ENCODE data around the gene CCNY.

Gene CCNY

GRCh38 chr10:35471435-35471834 is 135.1 kb downstream of the CCNY start:
- Histone ChIP-seq H3K4me3 (ENCODE audit: severe bottlenecking) (no peak overlapping the region), H3K4me1 (ENCODE audit: insufficient read depth, poor library complexity, severe bottlenecking) (no peaks in the 10 kb centered on the region), H3K27me3 (ENCODE audit: insufficient read depth, poor library complexity, severe bottlenecking) (no peaks in the 10 kb centered on the region), H3K9me3 (ENCODE audit: severe bottlenecking) (no peaks in the 10 kb centered on the region), H3K27ac (ENCODE audit: poor library complexity, severe bottlenecking) (no peak overlapping the region), H3K36me3 (ENCODE audit: low read depth) (no peaks in the 10 kb centered on the region)
- TF ChIP-seq CTCF (IDR thresholded peaks at IDR 0.05; ENCODE audit: poor library complexity, severe bottlenecking): no peak
- ATAC-seq (ENCODE audit: low read depth) (no peak), DNase-seq (ENCODE audit: low spot score) (no peak)

- DNase-seq (ENCODE audit: low spot score): no peak
- Histone ChIP-seq H3K4me1 (ENCODE audit: insufficient read depth, poor library complexity, severe bottlenecking) (no peaks in the 10 kb centered on the region), H3K4me3 (ENCODE audit: severe bottlenecking) (no peak overlapping the region), H3K36me3 (ENCODE audit: low read depth) (peaks cover 11% of the 10 kb centered on the region), H3K27me3 (ENCODE audit: insufficient read depth, poor library complexity, severe bottlenecking) (no peaks in the 10 kb centered on the region), H3K9me3 (ENCODE audit: severe bottlenecking) (no peaks in the 10 kb centered on the region), H3K27ac (ENCODE audit: poor library complexity, severe bottlenecking) (no peak overlapping the region)
- TF ChIP-seq CTCF (IDR thresholded peaks at IDR 0.05; ENCODE audit: poor library complexity, severe bottlenecking): no peak
- no peak; the same call in 2 of the 3 replicates for ATAC-seq (ENCODE audit: low read depth)
These were observed 143.8 kb downstream of the CCNY start for GRCh38 chr10:35480142-35480541.

- H3K27me3 ChIP-seq (ENCODE audit: insufficient read depth, poor library complexity, severe bottlenecking): no peaks in the 10 kb centered on the region
- H3K27ac ChIP-seq (ENCODE audit: poor library complexity, severe bottlenecking): no peak overlapping the region
- ATAC-seq (ENCODE audit: low read depth) (no peak), DNase-seq (ENCODE audit: low spot score) (no peak)
- H3K4me1 ChIP-seq (ENCODE audit: insufficient read depth, poor library complexity, severe bottlenecking): no peaks in the 10 kb centered on the region
- H3K4me3 ChIP-seq (ENCODE audit: severe bottlenecking): no peak overlapping the region
- H3K36me3 ChIP-seq (ENCODE audit: low read depth): peaks cover 11% of the 10 kb centered on the region
- TF ChIP-seq CTCF (IDR thresholded peaks at IDR 0.05; ENCODE audit: poor library complexity, severe bottlenecking): no peak
- no peaks in the 10 kb centered on the region for H3K9me3 ChIP-seq (ENCODE audit: severe bottlenecking)
These were observed 145.1 kb downstream of the CCNY start for GRCh38 chr10:35481413-35481812.

- H3K4me1 ChIP-seq (ENCODE audit: insufficient read depth, poor library complexity, severe bottlenecking): no peaks in the 10 kb centered on the region
- no peak for TF ChIP-seq CTCF (IDR thresholded peaks at IDR 0.05; ENCODE audit: poor library complexity, severe bottlenecking)
- ATAC-seq (ENCODE audit: low read depth) (no peak), DNase-seq (ENCODE audit: low spot score) (no peak)
- no peaks in the 10 kb centered on the region for H3K27me3 ChIP-seq (ENCODE audit: insufficient read depth, poor library complexity, severe bottlenecking)
- H3K9me3 ChIP-seq (ENCODE audit: severe bottlenecking): no peaks in the 10 kb centered on the region
- H3K27ac ChIP-seq (ENCODE audit: poor library complexity, severe bottlenecking): no peak overlapping the region
- H3K4me3 ChIP-seq (ENCODE audit: severe bottlenecking): no peak overlapping the region
- H3K36me3 ChIP-seq (ENCODE audit: low read depth): peaks cover 11% of the 10 kb centered on the region
These were observed 150.1 kb downstream of the CCNY start for GRCh38 chr10:35486297-35486990.

- Histone ChIP-seq H3K9me3 (ENCODE audit: severe bottlenecking) (no peaks in the 10 kb centered on the region), H3K4me3 (ENCODE audit: severe bottlenecking) (no peak overlapping the region), H3K4me1 (ENCODE audit: insufficient read depth, poor library complexity, severe bottlenecking) (no peaks in the 10 kb centered on the region), H3K27me3 (ENCODE audit: insufficient read depth, poor library complexity, severe bottlenecking) (no peaks in the 10 kb centered on the region), H3K36me3 (ENCODE audit: low read depth) (peaks cover 11% of the 10 kb centered on the region), H3K27ac (ENCODE audit: poor library complexity, severe bottlenecking) (no peak overlapping the region)
- TF ChIP-seq CTCF (IDR thresholded peaks at IDR 0.05; ENCODE audit: poor library complexity, severe bottlenecking): no peak
- DNase-seq (ENCODE audit: low spot score) (no peak), ATAC-seq (ENCODE audit: low read depth) (no peak)
These were observed 151.2 kb downstream of the CCNY start for GRCh38 chr10:35487336-35488034.

Measured in RWPE2 (cell line).